A673 (cell line): Measurements from ENCODE around the gene CHKB.

Experiments used
- CTCF ChIP-seq: fragments of 300-800, 200-600 bp; sonication (generic); conservative IDR thresholded peaks from 2 replicates; pipeline ENCODE4 v1.5.1; 2017; ENCODE audit warnings: low read depth, mild to moderate bottlenecking, antibody characterized with exemption, low read length, moderate library complexity, mixed read lengths
- EZH2 ChIP-seq: fragments of 200-600 bp; sonication (generic); IDR thresholded peaks from 2 replicates; pipeline ENCODE4 v1.6.1; 2017; ENCODE audit warnings: borderline replicate concordance, low read depth, mild to moderate bottlenecking, mixed read lengths, antibody characterized with exemption, low read length; ENCODE audit not compliant: poor library complexity, severe bottlenecking

- no peak for TF ChIP-seq CTCF
- no peak for TF ChIP-seq EZH2
Measured at GRCh38 chr22:50587407-50587806, 4.8 kb upstream of the CHKB start.
